GM19452 (cell line): Measurements from ENCODE around the gene MEX3A.
A peak's percentile ranks its signal among the peaks of the same experiment; 100 is the strongest.
"Not testable (repeated sequence)": the region's sequence is repeated elsewhere in the genome, so short reads cannot be mapped to it uniquely, and the experiment has no call there.

ENCODE experiments used
- ATAC-seq: cut with Tn5 transposase; IDR thresholded peaks from one replicate; pipeline ENCODE4 v1.9.1; 2021; ENCODE audit not compliant: unreplicated experiment

Gene MEX3A

GRCh38 chr1:156119503-156120209 lies 37.4 kb upstream of the MEX3A start:
- ATAC-seq = no peak

GRCh38 chr1:156118177-156118868 lies 36.1 kb upstream of the MEX3A start:
- ATAC-seq = no peak

GRCh38 chr1:156117414-156118176 lies 35.3 kb upstream of the MEX3A start:
- ATAC-seq = no peak

- not testable (repeated sequence) for ATAC-seq
These were observed 34.5 kb upstream of the MEX3A start for GRCh38 chr1:156116731-156117130.

- ATAC-seq = no peak
These were observed 33.5 kb upstream of the MEX3A start for GRCh38 chr1:156115514-156116374.

- peak; percentile 19 for ATAC-seq
These were observed 32.8 kb upstream of the MEX3A start for GRCh38 chr1:156114919-156115513.

GRCh38 chr1:156114101-156114918 lies 32.0 kb upstream of the MEX3A start, which contains the start of gene LMNA:
TSS of gene LMNA (plus strand) at chr1:156114711. CDS start at chr1:156114919, 208 bp downstream.
- peak; percentile 51 for ATAC-seq

GRCh38 chr1:156113282-156113950 lies 31.2 kb upstream of the MEX3A start:
- no peak for ATAC-seq

- ATAC-seq = no peak
These were observed 30.2 kb upstream of the MEX3A start for GRCh38 chr1:156112276-156113137.

- ATAC-seq = no peak
These were observed 29.2 kb upstream of the MEX3A start for GRCh38 chr1:156111355-156111962.

- ATAC-seq = no peak
These were observed 28.0 kb upstream of the MEX3A start for GRCh38 chr1:156110252-156110651.

- ATAC-seq = no peak
These were observed 26.5 kb upstream of the MEX3A start for GRCh38 chr1:156108664-156109241.

- no peak for ATAC-seq
These were observed 25.8 kb upstream of the MEX3A start for GRCh38 chr1:156108057-156108456.

GRCh38 chr1:156106624-156107488 lies 24.6 kb upstream of the MEX3A start:
- ATAC-seq = no peak

GRCh38 chr1:156104861-156105832 lies 22.9 kb upstream of the MEX3A start:
- ATAC-seq = no peak
